Measurements from ENCODE around the gene MYO3B. TPM values are rescaled to one million over a fixed set of nuclear protein-coding genes. Genes with fewer than 3 reads are reported as not detected.
"Not testable (repeated sequence)": the region's sequence is repeated elsewhere in the genome, so short reads cannot be mapped to it uniquely, and the experiment has no call there.

MYO3B gene
- total RNA-seq, 1 experiment from 2014 or later: not detected

GRCh38 chr2:170405326-170405725 is 227.4 kb downstream of the MYO3B start:
- Histone ChIP-seq H3K27ac (no peak overlapping the region), H3K4me1 (replicated peaks) (no peaks in the 10 kb centered on the region), H3K4me3 (no peak overlapping the region), H3K36me3 (no peaks in the 10 kb centered on the region), H3K9me3 (replicated peaks) (no peaks in the 10 kb centered on the region), H3K27me3 (replicated peaks) (no peaks in the 10 kb centered on the region)
- DNase-seq (ENCODE audit: low read depth in 1 of 2, low spot score in 2 of 2): no peak

- no peak overlapping the region for H3K27ac ChIP-seq
- no peak for DNase-seq (ENCODE audit: low read depth in 1 of 2, low spot score in 2 of 2)
- no peaks in the 10 kb centered on the region; the same call in 1 of the 2 replicates for H3K27me3 ChIP-seq (replicated peaks)
- no peaks in the 10 kb centered on the region for H3K36me3 ChIP-seq
- H3K4me3 ChIP-seq: no peak overlapping the region
- H3K9me3 ChIP-seq (replicated peaks): no peaks in the 10 kb centered on the region
- H3K4me1 ChIP-seq (replicated peaks): no peaks in the 10 kb centered on the region
Measured at GRCh38 chr2:170408461-170409163, 230.7 kb downstream of the MYO3B start.

- Histone ChIP-seq H3K36me3 (no peaks in the 10 kb centered on the region), H3K4me1 (replicated peaks) (no peaks in the 10 kb centered on the region), H3K4me3 (no peak overlapping the region), H3K27ac (no peak overlapping the region), H3K27me3 (replicated peaks) (no peaks in the 10 kb centered on the region; the same call in 1 of the 2 replicates), H3K9me3 (replicated peaks) (no peaks in the 10 kb centered on the region)
- DNase-seq (ENCODE audit: low read depth in 1 of 2, low spot score in 2 of 2): peak; percentile 58 to 65
Measured at GRCh38 chr2:170409164-170409535, 231.2 kb downstream of the MYO3B start.

- H3K27ac ChIP-seq: no peak overlapping the region
- H3K9me3 ChIP-seq (replicated peaks): no peaks in the 10 kb centered on the region
- no peaks in the 10 kb centered on the region for H3K4me1 ChIP-seq (replicated peaks)
- H3K27me3 ChIP-seq (replicated peaks): no peaks in the 10 kb centered on the region; the same call in 1 of the 2 replicates
- no peaks in the 10 kb centered on the region for H3K36me3 ChIP-seq
- H3K4me3 ChIP-seq: no peak overlapping the region
- DNase-seq (ENCODE audit: low read depth in 1 of 2, low spot score in 2 of 2): no peak
Measured at GRCh38 chr2:170411660-170412059, 233.7 kb downstream of the MYO3B start.

- H3K9me3 ChIP-seq (replicated peaks): no peaks in the 10 kb centered on the region
- no peaks in the 10 kb centered on the region for H3K36me3 ChIP-seq
- H3K27me3 ChIP-seq (replicated peaks): no peaks in the 10 kb centered on the region
- no peak overlapping the region for H3K27ac ChIP-seq
- no peaks in the 10 kb centered on the region for H3K4me1 ChIP-seq (replicated peaks)
- no peak overlapping the region for H3K4me3 ChIP-seq
- DNase-seq (ENCODE audit: low read depth in 1 of 2, low spot score in 2 of 2): no peak
Measured at GRCh38 chr2:170420961-170421687, 243.2 kb downstream of the MYO3B start.

GRCh38 chr2:170423919-170424318 is 246.0 kb downstream of the MYO3B start:
- Histone ChIP-seq H3K27me3 (replicated peaks) (no peaks in the 10 kb centered on the region), H3K9me3 (replicated peaks) (no peaks in the 10 kb centered on the region), H3K4me3 (no peak overlapping the region), H3K4me1 (replicated peaks) (no peaks in the 10 kb centered on the region), H3K27ac (no peak overlapping the region), H3K36me3 (no peaks in the 10 kb centered on the region)
- DNase-seq (ENCODE audit: low read depth in 1 of 2, low spot score in 2 of 2): no peak

- H3K4me1 ChIP-seq (replicated peaks): no peaks in the 10 kb centered on the region
- no peaks in the 10 kb centered on the region for H3K27me3 ChIP-seq (replicated peaks)
- DNase-seq (ENCODE audit: low read depth in 1 of 2, low spot score in 2 of 2): no peak
- no peaks in the 10 kb centered on the region for H3K36me3 ChIP-seq
- no peak overlapping the region for H3K4me3 ChIP-seq
- no peaks in the 10 kb centered on the region for H3K9me3 ChIP-seq (replicated peaks)
- no peak overlapping the region for H3K27ac ChIP-seq
Measured at GRCh38 chr2:170425281-170425751, 247.4 kb downstream of the MYO3B start.

GRCh38 chr2:170428868-170429267 is 250.9 kb downstream of the MYO3B start:
- no peak for DNase-seq (ENCODE audit: low read depth in 1 of 2, low spot score in 2 of 2)
- no peaks in the 10 kb centered on the region for H3K4me1 ChIP-seq (replicated peaks)
- no peaks in the 10 kb centered on the region for H3K9me3 ChIP-seq (replicated peaks)

GRCh38 chr2:170432823-170433222 is 254.9 kb downstream of the MYO3B start:
- no peak overlapping the region for H3K4me3 ChIP-seq
- no peak for DNase-seq (ENCODE audit: low read depth in 1 of 2, low spot score in 2 of 2)
- H3K36me3 ChIP-seq: no peaks in the 10 kb centered on the region
- H3K27ac ChIP-seq: no peak overlapping the region
- no peaks in the 10 kb centered on the region for H3K9me3 ChIP-seq (replicated peaks)
- H3K27me3 ChIP-seq (replicated peaks): no peaks in the 10 kb centered on the region
- H3K4me1 ChIP-seq (replicated peaks): no peaks in the 10 kb centered on the region

More at GRCh38 chr2:170428868-170429267, 250.9 kb downstream of the MYO3B start:
- Histone ChIP-seq H3K4me3 (no peak overlapping the region), H3K36me3 (no peaks in the 10 kb centered on the region), H3K27me3 (replicated peaks) (no peaks in the 10 kb centered on the region), H3K27ac (no peak overlapping the region)

GRCh38 chr2:170433448-170433847 is 255.5 kb downstream of the MYO3B start:
- DNase-seq (ENCODE audit: low read depth in 1 of 2, low spot score in 2 of 2): no peak
- no peak overlapping the region for H3K4me3 ChIP-seq
- no peaks in the 10 kb centered on the region for H3K4me1 ChIP-seq (replicated peaks)
- no peaks in the 10 kb centered on the region for H3K27me3 ChIP-seq (replicated peaks)
- H3K27ac ChIP-seq: no peak overlapping the region
- H3K9me3 ChIP-seq (replicated peaks): no peaks in the 10 kb centered on the region
- H3K36me3 ChIP-seq: no peaks in the 10 kb centered on the region

GRCh38 chr2:170434396-170434795 is 256.4 kb downstream of the MYO3B start:
- not testable (repeated sequence) for H3K4me3 ChIP-seq; H3K27ac ChIP-seq; H3K27me3 ChIP-seq (replicated peaks); H3K4me1 ChIP-seq (replicated peaks); H3K36me3 ChIP-seq; DNase-seq (ENCODE audit: low read depth in 1 of 2, low spot score in 2 of 2); H3K9me3 ChIP-seq (replicated peaks)

- Histone ChIP-seq H3K4me1 (replicated peaks) (no peaks in the 10 kb centered on the region), H3K36me3 (no peaks in the 10 kb centered on the region), H3K4me3 (no peak overlapping the region), H3K9me3 (replicated peaks) (no peaks in the 10 kb centered on the region), H3K27me3 (replicated peaks) (no peaks in the 10 kb centered on the region), H3K27ac (no peak overlapping the region)
- no peak for DNase-seq (ENCODE audit: low read depth in 1 of 2, low spot score in 2 of 2)
Measured at GRCh38 chr2:170434900-170435621, 257.1 kb downstream of the MYO3B start.

GRCh38 chr2:170436077-170436943 is 258.4 kb downstream of the MYO3B start:
- Histone ChIP-seq H3K4me3 (no peak overlapping the region), H3K4me1 (replicated peaks) (no peaks in the 10 kb centered on the region), H3K27me3 (replicated peaks) (no peaks in the 10 kb centered on the region), H3K36me3 (no peaks in the 10 kb centered on the region), H3K27ac (no peak overlapping the region), H3K9me3 (replicated peaks) (no peaks in the 10 kb centered on the region)
- no peak for DNase-seq (ENCODE audit: low read depth in 1 of 2, low spot score in 2 of 2)

Measured in SJSA1 (cell line).